ENCODE results near the gene RFX3. TPM values are rescaled to one million over a fixed set of nuclear protein-coding genes. Genes with fewer than 3 reads are reported as not detected.

Gene RFX3
- total and polyA plus RNA-seq, 2 experiments from 2014 or later, result 5.8 to 7.9 TPM

- no peak overlapping the region for H2AFZ ChIP-seq
Observed at GRCh38 chr9:3500044-3500443, 25.8 kb downstream of the RFX3 start.

DNA sequence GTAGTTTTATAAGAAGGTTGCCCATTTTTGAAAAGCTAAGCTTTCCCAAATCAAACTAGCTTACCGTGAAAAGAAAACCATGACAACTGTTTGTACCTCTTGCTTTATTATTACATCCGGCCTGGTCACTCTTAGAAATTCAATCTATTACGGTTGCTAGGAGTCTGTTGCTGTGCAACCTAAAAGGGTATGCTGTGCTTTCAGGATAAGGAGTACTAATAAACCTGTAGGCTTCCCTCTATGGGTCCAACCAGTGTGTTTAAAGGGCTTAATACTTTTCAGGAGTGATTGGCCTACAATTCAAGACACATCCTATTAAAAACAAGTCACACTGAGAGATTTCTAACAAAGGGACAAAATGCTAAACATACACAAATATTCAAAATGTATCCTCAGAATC, 27.1 kb downstream of the RFX3 start:
- Histone ChIP-seq H4K20me1 (ENCODE audit: insufficient read depth, poor library complexity, severe bottlenecking) (no peaks in the 10 kb centered on the region), H3K36me3 (replicated peaks; ENCODE audit: insufficient read depth, low read depth) (no peaks in the 10 kb centered on the region), H3K9me2 (replicated peaks; ENCODE audit: insufficient read depth) (no peaks in the 10 kb centered on the region), H3K4me2 (no peak overlapping the region), H3K4me3 (no peak overlapping the region), H3K27ac (no peak overlapping the region), H3K9me3 (ENCODE audit: low read depth) (no peaks in the 10 kb centered on the region), H2AFZ (no peak overlapping the region), H3K4me1 (ENCODE audit: insufficient read depth) (no peaks in the 10 kb centered on the region), H3K79me2 (peaks cover 7% of the 10 kb centered on the region), H3K27me3 (no peaks in the 10 kb centered on the region)
- 65% methylated on average over 3 of the region's 3 CpGs for WGBS (ENCODE audit: low lambda C conversion rate, missing lambda C conversion rate)
- DNase-seq (ENCODE audit: low spot score), result no peak
- TF ChIP-seq CTCF (IDR thresholded peaks at IDR 0.05; ENCODE audit: poor library complexity) (no peak), EZH2 (IDR thresholded peaks at IDR 0.05; ENCODE audit: borderline replicate concordance) (no peak), EZH2phosphoT487 (IDR thresholded peaks at IDR 0.05; ENCODE audit: low read depth, severe bottlenecking, unreplicated experiment) (no peak)

More at GRCh38 chr9:3500044-3500443, 25.8 kb downstream of the RFX3 start:
- no peak overlapping the region for H3K4me2 ChIP-seq
- H3K27me3 ChIP-seq, result no peaks in the 10 kb centered on the region
- H3K79me2 ChIP-seq, result peaks cover 3% of the 10 kb centered on the region
- H3K27ac ChIP-seq, result no peak overlapping the region
- H3K9me2 ChIP-seq (replicated peaks; ENCODE audit: insufficient read depth), result no peaks in the 10 kb centered on the region
- H3K9me3 ChIP-seq (ENCODE audit: low read depth), result no peaks in the 10 kb centered on the region
- H4K20me1 ChIP-seq (ENCODE audit: insufficient read depth, poor library complexity, severe bottlenecking), result no peaks in the 10 kb centered on the region
- TF ChIP-seq CTCF (IDR thresholded peaks at IDR 0.05; ENCODE audit: poor library complexity), result no peak
- no peak for TF ChIP-seq EZH2phosphoT487 (IDR thresholded peaks at IDR 0.05; ENCODE audit: low read depth, severe bottlenecking, unreplicated experiment)
- TF ChIP-seq EZH2 (IDR thresholded peaks at IDR 0.05; ENCODE audit: borderline replicate concordance), result no peak
- WGBS (ENCODE audit: low lambda C conversion rate, missing lambda C conversion rate), result 93% methylated on average over 4 of the region's 4 CpGs
- no peak overlapping the region for H3K4me3 ChIP-seq
- DNase-seq (ENCODE audit: low spot score), result no peak
- H3K36me3 ChIP-seq (replicated peaks; ENCODE audit: insufficient read depth, low read depth), result no peaks in the 10 kb centered on the region
- H3K4me1 ChIP-seq (ENCODE audit: insufficient read depth), result no peaks in the 10 kb centered on the region

DNA sequence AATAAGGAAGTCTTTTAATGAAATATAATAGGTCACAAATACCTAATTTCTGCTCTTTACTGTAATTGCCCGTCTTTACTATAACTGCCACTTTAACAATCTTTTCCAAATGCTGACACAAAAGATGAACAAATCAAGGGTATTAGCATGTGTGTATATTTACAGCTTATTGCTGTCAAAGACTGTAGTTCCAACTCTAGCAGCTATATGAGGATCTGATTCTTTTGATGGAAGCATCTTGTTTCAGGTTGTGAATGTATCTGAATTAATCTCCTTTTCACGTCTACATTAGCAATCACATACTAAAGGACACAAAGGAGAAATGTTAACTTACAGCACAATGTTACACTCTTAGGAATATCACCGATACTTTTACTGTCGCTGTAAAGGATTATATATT, 27.9 kb downstream of the RFX3 start:
- H3K4me1 ChIP-seq (ENCODE audit: insufficient read depth), result no peaks in the 10 kb centered on the region
- H3K27me3 ChIP-seq, result no peaks in the 10 kb centered on the region
- DNase-seq (ENCODE audit: low spot score), result no peak
- H3K9me2 ChIP-seq (replicated peaks; ENCODE audit: insufficient read depth), result no peaks in the 10 kb centered on the region
- no peak overlapping the region for H2AFZ ChIP-seq
- no peaks in the 10 kb centered on the region for H3K36me3 ChIP-seq (replicated peaks; ENCODE audit: insufficient read depth, low read depth)
- no peak overlapping the region for H3K4me3 ChIP-seq
- H3K9me3 ChIP-seq (ENCODE audit: low read depth), result no peaks in the 10 kb centered on the region
- no peaks in the 10 kb centered on the region for H4K20me1 ChIP-seq (ENCODE audit: insufficient read depth, poor library complexity, severe bottlenecking)
- TF ChIP-seq EZH2phosphoT487 (IDR thresholded peaks at IDR 0.05; ENCODE audit: low read depth, severe bottlenecking, unreplicated experiment) (no peak), CTCF (IDR thresholded peaks at IDR 0.05; ENCODE audit: poor library complexity) (no peak), EZH2 (IDR thresholded peaks at IDR 0.05; ENCODE audit: borderline replicate concordance) (no peak)
- H3K27ac ChIP-seq, result no peak overlapping the region
- H3K4me2 ChIP-seq, result no peak overlapping the region
- H3K79me2 ChIP-seq, result peaks cover 6% of the 10 kb centered on the region
- WGBS (ENCODE audit: low lambda C conversion rate, missing lambda C conversion rate), result 90% methylated on average over 4 of the region's 4 CpGs

DNA sequence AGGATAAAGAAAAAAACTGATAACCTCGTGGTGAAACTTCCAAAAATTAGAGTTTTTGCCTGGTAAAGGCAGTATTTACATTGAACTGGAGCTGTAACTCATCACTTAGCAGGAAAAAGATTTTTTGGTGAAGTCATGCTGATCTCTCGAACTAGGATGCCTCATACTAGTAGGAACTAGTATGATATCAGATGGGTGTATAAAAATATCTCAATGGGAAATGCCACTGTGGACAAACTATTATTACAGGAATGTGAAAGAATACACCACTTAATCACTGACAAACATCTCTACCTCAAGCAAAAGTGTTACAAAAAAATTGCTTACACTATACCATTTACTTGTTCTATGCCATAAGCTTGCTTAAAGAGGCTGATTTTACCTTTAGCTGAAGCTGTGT, 28.4 kb downstream of the RFX3 start:
- no peak overlapping the region for H3K27ac ChIP-seq
- no peaks in the 10 kb centered on the region for H3K9me3 ChIP-seq (ENCODE audit: low read depth)
- no peak overlapping the region for H2AFZ ChIP-seq
- WGBS (ENCODE audit: low lambda C conversion rate, missing lambda C conversion rate), result 80% methylated on average over 2 of the region's 2 CpGs
- H3K9me2 ChIP-seq (replicated peaks; ENCODE audit: insufficient read depth), result no peaks in the 10 kb centered on the region
- no peaks in the 10 kb centered on the region for H4K20me1 ChIP-seq (ENCODE audit: insufficient read depth, poor library complexity, severe bottlenecking)
- peaks cover 6% of the 10 kb centered on the region for H3K79me2 ChIP-seq
- no peaks in the 10 kb centered on the region for H3K27me3 ChIP-seq
- no peaks in the 10 kb centered on the region for H3K4me1 ChIP-seq (ENCODE audit: insufficient read depth)
- no peak for DNase-seq (ENCODE audit: low spot score)
- TF ChIP-seq CTCF (IDR thresholded peaks at IDR 0.05; ENCODE audit: poor library complexity), result no peak
- TF ChIP-seq EZH2phosphoT487 (IDR thresholded peaks at IDR 0.05; ENCODE audit: low read depth, severe bottlenecking, unreplicated experiment), result no peak
- TF ChIP-seq EZH2 (IDR thresholded peaks at IDR 0.05; ENCODE audit: borderline replicate concordance), result no peak
- no peaks in the 10 kb centered on the region for H3K36me3 ChIP-seq (replicated peaks; ENCODE audit: insufficient read depth, low read depth)
- H3K4me3 ChIP-seq, result no peak overlapping the region
- H3K4me2 ChIP-seq, result no peak overlapping the region
